ENCODE results near the gene NPHS1.
"Not testable (repeated sequence)": the region's sequence is repeated elsewhere in the genome, so short reads cannot be mapped to it uniquely, and the experiment has no call there.

NPHS1 gene

DNA sequence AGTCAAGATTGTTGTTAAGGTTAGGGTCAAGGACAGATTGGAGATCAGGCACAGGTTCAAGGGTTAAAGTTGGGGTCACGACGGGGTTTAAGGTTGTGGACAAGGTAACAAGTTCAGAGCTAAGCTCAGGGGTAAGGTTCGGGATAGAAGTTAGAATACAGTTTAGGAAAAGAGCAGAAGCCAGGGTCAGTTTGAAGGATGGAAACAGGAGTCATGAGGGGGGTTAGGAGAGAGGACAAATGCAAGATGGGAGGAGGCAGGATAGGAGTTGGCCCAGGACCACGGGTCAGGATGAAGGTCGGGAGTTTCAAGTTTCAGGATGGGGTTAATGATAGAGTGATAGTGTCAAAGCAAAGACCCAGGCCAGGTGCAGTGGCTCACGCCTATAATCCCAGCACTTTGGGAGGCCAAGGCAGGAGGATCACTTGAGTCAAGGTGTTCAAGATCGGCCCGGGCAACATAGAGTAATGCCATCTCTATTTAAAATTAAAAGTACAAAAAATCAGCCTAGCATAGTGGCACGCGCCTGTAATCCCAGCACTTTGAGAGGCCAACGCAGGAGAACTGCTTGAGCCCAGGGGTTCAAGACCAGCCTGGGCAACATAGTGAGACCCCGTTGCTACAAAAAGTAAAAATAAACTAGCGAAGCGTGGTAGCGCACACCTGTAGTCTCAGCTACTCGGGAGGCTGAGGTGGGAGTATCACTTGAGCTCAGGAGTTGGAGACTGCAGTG, 7.7 kb downstream of the NPHS1 start:
- H3K36me3 ChIP-seq (replicated peaks), result no peaks in the 10 kb centered on the region
- DNase-seq, result no peak
- no peak overlapping the region for H3K27ac ChIP-seq
- peaks cover 25% of the 10 kb centered on the region for H3K27me3 ChIP-seq (replicated peaks)
- no peak overlapping the region for H3K4me3 ChIP-seq (ENCODE audit: low read depth, low read length)
- in situ Hi-C loops (cut with HindIII; ENCODE audit: low pct_ligation_motif_present, low sequenced_read_pairs), result no loop called here
- TF ChIP-seq, protein P1, sequence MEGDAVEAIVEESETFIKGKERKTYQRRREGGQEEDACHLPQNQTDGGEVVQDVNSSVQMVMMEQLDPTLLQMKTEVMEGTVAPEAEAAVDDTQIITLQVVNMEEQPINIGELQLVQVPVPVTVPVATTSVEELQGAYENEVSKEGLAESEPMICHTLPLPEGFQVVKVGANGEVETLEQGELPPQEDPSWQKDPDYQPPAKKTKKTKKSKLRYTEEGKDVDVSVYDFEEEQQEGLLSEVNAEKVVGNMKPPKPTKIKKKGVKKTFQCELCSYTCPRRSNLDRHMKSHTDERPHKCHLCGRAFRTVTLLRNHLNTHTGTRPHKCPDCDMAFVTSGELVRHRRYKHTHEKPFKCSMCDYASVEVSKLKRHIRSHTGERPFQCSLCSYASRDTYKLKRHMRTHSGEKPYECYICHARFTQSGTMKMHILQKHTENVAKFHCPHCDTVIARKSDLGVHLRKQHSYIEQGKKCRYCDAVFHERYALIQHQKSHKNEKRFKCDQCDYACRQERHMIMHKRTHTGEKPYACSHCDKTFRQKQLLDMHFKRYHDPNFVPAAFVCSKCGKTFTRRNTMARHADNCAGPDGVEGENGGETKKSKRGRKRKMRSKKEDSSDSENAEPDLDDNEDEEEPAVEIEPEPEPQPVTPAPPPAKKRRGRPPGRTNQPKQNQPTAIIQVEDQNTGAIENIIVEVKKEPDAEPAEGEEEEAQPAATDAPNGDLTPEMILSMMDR (IDR thresholded peaks at IDR 0.05; ENCODE audit: low read depth, low read length, missing control alignments), result no peak

DNA sequence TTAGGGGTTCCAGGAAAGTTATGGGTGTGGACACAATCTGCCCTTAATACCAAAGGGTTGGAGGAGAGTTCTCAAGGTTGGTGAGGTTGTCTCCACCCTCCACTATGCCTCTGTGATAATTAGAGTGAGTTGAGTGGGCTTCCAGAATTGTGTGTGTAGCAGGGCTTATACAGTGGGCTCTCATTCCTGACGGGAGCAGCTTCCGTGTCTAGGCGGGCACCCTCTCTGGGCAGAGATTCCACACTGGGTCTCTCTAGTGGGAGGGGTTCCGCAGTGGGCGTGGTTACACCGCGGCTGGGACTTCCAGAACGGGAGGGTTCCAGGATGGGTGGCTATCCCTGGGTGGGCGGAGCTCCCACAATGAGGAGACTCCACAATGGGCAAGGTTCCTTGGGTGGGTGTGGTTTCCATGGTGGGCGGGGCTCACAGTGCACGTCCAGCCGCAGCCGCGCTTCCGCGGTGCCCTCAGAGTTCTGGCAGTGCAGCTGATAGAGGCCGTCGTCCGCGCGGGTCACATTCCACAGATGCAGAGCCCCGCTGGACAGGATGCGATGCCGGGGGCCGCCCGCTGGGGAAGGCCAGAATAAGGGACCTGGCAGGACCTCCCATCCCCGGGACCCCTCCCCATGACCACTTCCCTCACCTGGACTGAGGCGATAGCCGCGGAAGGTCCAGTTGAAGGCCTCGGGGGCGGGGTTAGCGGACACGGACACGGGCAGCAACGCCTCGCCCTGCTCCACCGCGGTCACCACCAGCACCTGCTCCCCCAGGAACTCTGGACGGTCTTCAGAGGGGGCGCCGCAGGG, 8.4 kb downstream of the NPHS1 start:
- TF ChIP-seq, protein P1 (IDR thresholded peaks at IDR 0.05; ENCODE audit: low read depth, low read length, missing control alignments), result no peak
- DNase-seq, result no peak
- Histone ChIP-seq H3K36me3 (replicated peaks) (no peaks in the 10 kb centered on the region), H3K4me3 (ENCODE audit: low read depth, low read length) (no peak overlapping the region), H3K27me3 (replicated peaks) (peaks cover 25% of the 10 kb centered on the region), H3K27ac (no peak overlapping the region)
- in situ Hi-C loops (cut with HindIII; ENCODE audit: low pct_ligation_motif_present, low sequenced_read_pairs), result no loop called here

DNA sequence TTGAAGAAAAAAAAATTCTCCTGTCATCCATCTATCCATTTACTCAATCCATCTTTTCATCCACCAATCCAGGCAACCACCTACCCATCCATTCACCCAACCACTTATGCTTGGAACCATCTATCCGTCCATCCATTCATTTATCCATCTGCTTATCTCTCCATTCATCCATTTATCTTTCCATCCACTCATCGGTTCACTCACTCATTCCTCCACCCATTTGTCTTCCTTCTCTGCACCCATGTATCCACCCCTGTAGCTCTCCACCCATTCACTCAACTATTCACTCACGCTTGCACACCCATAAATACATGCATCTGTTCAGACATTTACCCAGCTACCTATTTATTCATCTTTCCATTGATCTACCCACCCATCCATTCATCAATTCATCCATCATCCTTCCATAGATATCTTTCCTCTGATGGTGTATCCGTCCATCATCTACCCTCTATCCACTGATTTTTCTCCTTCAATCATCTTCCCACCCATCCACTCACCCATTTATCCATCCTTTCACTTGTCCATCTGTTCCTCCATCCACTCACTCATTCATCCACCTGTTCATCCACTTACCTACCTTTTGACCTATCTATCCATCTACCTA, 9.5 kb downstream of the NPHS1 start:
- H3K27me3 ChIP-seq (replicated peaks), result peaks cover 25% of the 10 kb centered on the region
- in situ Hi-C loops (cut with HindIII; ENCODE audit: low pct_ligation_motif_present, low sequenced_read_pairs), result no loop called here

DNA sequence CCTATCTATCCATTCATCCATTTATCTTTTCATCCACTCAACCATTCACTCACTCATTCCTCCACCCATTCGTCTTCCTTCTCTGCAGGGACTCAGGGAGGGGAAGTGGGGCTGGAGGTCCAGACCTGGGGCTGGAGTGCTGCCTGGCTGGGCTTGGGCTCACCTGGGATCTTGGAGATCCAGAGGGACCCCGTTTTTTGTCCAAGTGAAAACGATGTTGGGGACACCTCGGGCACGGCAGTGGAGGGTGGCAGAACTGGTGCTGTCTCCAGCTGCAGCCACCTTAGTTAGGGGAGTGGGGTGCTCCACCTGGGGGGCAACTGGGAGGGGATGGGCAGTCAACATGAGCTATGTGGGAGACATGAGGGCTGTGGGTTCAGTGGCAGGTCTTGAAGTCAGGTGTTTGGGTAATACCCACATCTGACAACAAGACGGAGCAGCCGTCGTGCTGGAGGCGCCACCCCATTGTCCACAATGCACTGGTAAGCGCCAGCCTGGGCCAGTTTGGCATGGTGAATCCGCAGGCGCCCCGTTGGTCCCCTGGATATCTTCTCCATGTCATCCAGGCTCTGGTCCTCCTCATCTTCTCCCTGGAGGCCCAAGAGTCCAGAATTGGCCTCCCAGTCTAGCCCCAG, 10.2 kb downstream of the NPHS1 start:
- DNase-seq, result no peak
- Histone ChIP-seq H3K27ac (no peak overlapping the region), H3K36me3 (replicated peaks) (no peaks in the 10 kb centered on the region), H3K4me3 (ENCODE audit: low read depth, low read length) (no peak overlapping the region), H3K27me3 (replicated peaks) (peaks cover 25% of the 10 kb centered on the region)
- in situ Hi-C loops (cut with HindIII; ENCODE audit: low pct_ligation_motif_present, low sequenced_read_pairs), result no loop called here
- TF ChIP-seq, protein P1 (IDR thresholded peaks at IDR 0.05; ENCODE audit: low read depth, low read length, missing control alignments), result no peak

More for the DNA sequence above, 9.5 kb downstream of the NPHS1 start:
- TF ChIP-seq, protein P1 (IDR thresholded peaks at IDR 0.05; ENCODE audit: low read depth, low read length, missing control alignments), result no peak
- Histone ChIP-seq H3K27ac (no peak overlapping the region), H3K36me3 (replicated peaks) (no peaks in the 10 kb centered on the region), H3K4me3 (ENCODE audit: low read depth, low read length) (no peak overlapping the region)
- DNase-seq, result no peak

DNA sequence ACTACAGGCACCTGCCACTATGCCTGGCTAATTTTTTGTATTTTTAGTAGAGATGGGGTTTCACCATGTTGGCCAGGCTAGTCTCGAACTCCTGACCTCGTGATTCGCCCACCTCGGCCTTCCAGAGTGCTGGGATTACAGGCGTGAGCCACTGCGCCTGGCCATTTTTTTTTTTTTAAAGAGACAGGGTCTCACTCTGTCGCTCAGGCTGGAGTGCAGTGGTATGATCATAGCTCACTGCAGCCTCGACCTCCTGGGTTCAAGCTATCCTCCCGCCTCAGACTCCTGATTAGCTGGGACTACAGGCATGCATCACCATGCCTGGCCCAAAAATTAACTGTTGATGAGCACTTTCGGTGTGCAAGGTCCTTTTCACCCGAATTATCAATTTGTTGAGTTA, 16.2 kb downstream of the NPHS1 start:
- H3K27me3 ChIP-seq (replicated peaks); DNase-seq; H3K36me3 ChIP-seq (replicated peaks); in situ Hi-C loops (cut with HindIII; ENCODE audit: low pct_ligation_motif_present, low sequenced_read_pairs); H3K4me3 ChIP-seq (ENCODE audit: low read depth, low read length); H3K27ac ChIP-seq: not testable (repeated sequence)

DNA sequence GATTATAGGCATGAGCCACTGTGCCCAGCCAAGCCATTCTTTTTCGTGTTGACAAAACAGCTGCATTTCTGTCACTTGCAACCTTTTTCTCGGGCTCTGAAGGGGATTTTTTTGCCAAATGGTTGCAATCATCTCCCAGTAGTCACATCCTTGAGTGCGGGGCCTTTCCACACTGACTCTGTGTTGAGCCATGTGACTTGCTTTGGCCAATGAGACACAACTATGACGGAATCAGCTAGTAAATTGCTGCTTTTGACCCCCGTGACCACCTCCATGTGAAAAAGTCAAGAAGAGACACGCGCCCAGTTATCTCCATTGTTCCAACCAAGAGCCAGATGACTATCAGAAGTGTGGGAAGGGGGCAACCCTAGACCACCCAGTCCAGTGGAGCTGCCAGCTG, 18.3 kb downstream of the NPHS1 start:
- Histone ChIP-seq H3K36me3 (replicated peaks) (no peaks in the 10 kb centered on the region), H3K27me3 (replicated peaks) (no peaks in the 10 kb centered on the region), H3K27ac (no peak overlapping the region), H3K4me3 (ENCODE audit: low read depth, low read length) (no peak overlapping the region)
- TF ChIP-seq, protein P1 (IDR thresholded peaks at IDR 0.05; ENCODE audit: low read depth, low read length, missing control alignments), result no peak
- in situ Hi-C loops (cut with HindIII; ENCODE audit: low pct_ligation_motif_present, low sequenced_read_pairs), result no loop called here
- DNase-seq, result no peak
